HepG2 (cell line): ENCODE data around the gene ICE1. TPM values are rescaled to one million over a fixed set of nuclear protein-coding genes. Genes with fewer than 3 reads are reported as not detected.
"Not testable (repeated sequence)": the region's sequence is repeated elsewhere in the genome, so short reads cannot be mapped to it uniquely, and the experiment has no call there.

Source experiments
- ATAC-seq: fragments of 200-7000 bp; cut with Tn5 transposase; 3 replicates; pipeline ENCODE4 v1.9.1; 2020; ENCODE audit warnings: mild to moderate bottlenecking, moderate library complexity
- BruUV-seq: library from RNA; stranded (reverse); fragments of 400-500 nt; replicated peaks from 2 replicates; lab custom pipeline; 2021; lab: Mats Ljungman, UMichigan
- CTCF ChIA-PET: fragments of 300-600 bp; formaldehyde crosslinking; extraction: SDS; loops from one replicate; lab custom pipeline; 2021; ENCODE audit warnings: low total read pairs, inconsistent platforms, low intra/inter-chr PET ratio; lab: Yijun Ruan, JAX
- POLR2A ChIA-PET: fragments of 350-600 bp; sonication (Branson Sonifier 250); formaldehyde crosslinking; loops from one replicate; lab custom pipeline; 2020; ENCODE audit warnings: antibody characterized with exemption, inconsistent platforms; lab: Yijun Ruan, JAX
- DNase-seq: peaks from one replicate; pipeline ENCODE4 v3.0.0-alpha.2; 2015; ENCODE audit warnings: low spot score
- FAIRE-seq: peaks from 3 replicates; lab custom pipeline; 2011; peaks lifted over from hg19 to GRCh38; lab: Jason Lieb, UNC
- H2AFZ ChIP-seq: one replicate; pipeline ENCODE4 v1.6.1; 2011; ENCODE audit warnings: low read length, inconsistent platforms
- H3K27ac ChIP-seq: fragments of 300-600 bp; 3 replicates; pipeline ENCODE4 v1.8.0; 2011; ENCODE audit warnings: mixed run types, mild to moderate bottlenecking, mixed read lengths, low read length, inconsistent platforms; ENCODE audit not compliant: insufficient read depth; ENCODE audit errors: extremely low read length
- H3K27me3 ChIP-seq, 2 experiments: fragments of 200-600 bp in 1 of 2; 2 replicates in 1 of 2; 3 replicates in 1 of 2; pipeline versions ENCODE4 v1.6.0 to v1.8.0; 2011; ENCODE audit warnings: low read length in 2 of 2, mild to moderate bottlenecking in 2 of 2, moderate library complexity in 2 of 2, inconsistent platforms in 1 of 2; ENCODE audit not compliant: insufficient read depth in 2 of 2, control insufficient read depth in 1 of 2
- H3K36me3 ChIP-seq, 2 experiments: fragments of 200-600 bp in 1 of 2; replicated peaks in 1 of 2; 2 replicates in 1 of 2; 3 replicates in 1 of 2; pipeline versions ENCODE4 v1.5.1 to v1.8.0; 2011; ENCODE audit warnings: low read length in 2 of 2, inconsistent platforms in 1 of 2; ENCODE audit not compliant: insufficient read depth in 2 of 2, control insufficient read depth in 1 of 2
- H3K4me1 ChIP-seq: 2 replicates; pipeline ENCODE4 v1.5.1; 2012; ENCODE audit warnings: low read length, inconsistent platforms; ENCODE audit not compliant: insufficient read depth
- H3K4me2 ChIP-seq: 2 replicates; pipeline ENCODE4 v1.6.0; 2011; ENCODE audit warnings: low read depth, low read length, inconsistent platforms
- H3K4me3 ChIP-seq, 3 experiments: fragments of 200-600 bp in 1 of 3; sonication (generic), shearing (Covaris generic) in 1 of 3; replicated peaks in 1 of 3; 2 replicates each; pipeline ENCODE4 v1.5.1; 2011 to 2016; ENCODE audit warnings: low read length in 3 of 3, inconsistent platforms in 2 of 3, low read depth in 2 of 3, mild to moderate bottlenecking in 2 of 3, control low read depth in 1 of 3, mixed read lengths in 1 of 3; ENCODE audit not compliant: insufficient read depth in 1 of 3
- H3K79me2 ChIP-seq: one replicate; pipeline ENCODE4 v1.6.1; 2011; ENCODE audit warnings: low read length, inconsistent platforms; ENCODE audit not compliant: insufficient read depth
- H3K9ac ChIP-seq: 2 replicates; pipeline ENCODE4 v1.6.0; 2011; ENCODE audit warnings: mild to moderate bottlenecking, low read depth, low read length, inconsistent platforms; ENCODE audit not compliant: insufficient read depth
- H3K9me3 ChIP-seq: 2 replicates; pipeline ENCODE4 v1.5.1; 2012; ENCODE audit warnings: mild to moderate bottlenecking, low read length
- H4K20me1 ChIP-seq: 2 replicates; pipeline ENCODE4 v1.6.0; 2011; ENCODE audit warnings: inconsistent platforms, mild to moderate bottlenecking, low read length, moderate library complexity; ENCODE audit not compliant: insufficient read depth
- FOSL2 ChIP-seq: sonication (generic); formaldehyde crosslinking; IDR thresholded peaks from 2 replicates; pipeline ENCODE4 v1.4.0; 2020; ENCODE audit warnings: missing genetic modification reagents
- HOXA5 ChIP-seq: sonication (generic); formaldehyde crosslinking; IDR thresholded peaks from 2 replicates; pipeline ENCODE4 v1.4.0; 2020; ENCODE audit warnings: missing genetic modification reagents
- MED1 ChIP-seq: sonication (generic); formaldehyde crosslinking; IDR thresholded peaks from 2 replicates; pipeline ENCODE4 v1.4.0; 2020; ENCODE audit warnings: missing genetic modification reagents
- RAD21 ChIP-seq: fragments of 450-650 bp; formaldehyde crosslinking; IDR thresholded peaks from 2 replicates; pipeline ENCODE4 v1.5.0; 2020; ENCODE audit warnings: mild to moderate bottlenecking
- SALL1 ChIP-seq: sonication (generic); formaldehyde crosslinking; IDR thresholded peaks from 2 replicates; pipeline ENCODE4 v1.8.0; 2022; ENCODE audit warnings: mild to moderate bottlenecking, missing genetic modification reagents
- SMC3 ChIP-seq: IDR thresholded peaks from 2 replicates; pipeline ENCODE4 v1.6.1; 2011; ENCODE audit warnings: low read length, improper control_type of control experiment
- STAG1 ChIP-seq: sonication (generic); formaldehyde crosslinking; IDR thresholded peaks from 2 replicates; pipeline ENCODE4 v1.4.0; 2020; ENCODE audit warnings: missing genetic modification reagents
- ZNF317 ChIP-seq: sonication (generic); formaldehyde crosslinking; IDR thresholded peaks from 2 replicates; pipeline ENCODE4 v1.5.0; 2020; ENCODE audit warnings: mild to moderate bottlenecking, missing genetic modification reagents
- ZNF331 ChIP-seq: sonication (generic); formaldehyde crosslinking; IDR thresholded peaks from 2 replicates; pipeline ENCODE4 v1.4.0; 2020; ENCODE audit warnings: missing genetic modification reagents
- WGBS: methylation state at CpG from one replicate; pipeline ENCODE4 v1.1.6; 2017; ENCODE audit warnings: low lambda C conversion rate; 5-methylcytosine and 5-hydroxymethylcytosine counted together
- in situ Hi-C: cut with HindIII; loops from 2 replicates; pipeline ENCODE4 v1.10.0; 2017; ENCODE audit warnings: low pct_unique_long_range_greater_than_20kb; ENCODE audit not compliant: extremely low pct_ligation_motif_present
- intact Hi-C: fragments of 100-400 bp; cut with micrococcal nuclease; formaldehyde crosslinking; loops from one replicate; pipeline ENCODE4 v1.10.0; 2022; ENCODE audit not compliant: unreplicated experiment
- polyA plus RNA-seq, 8 experiments: library from polyadenylated mRNA; depleted of rRNA in 3 of 8; stranded (reverse) in 7 of 8; unstranded in 1 of 8; fragments of >200 nt; fragmentation: Illumina TruSeq in 4 of 8; extraction: Trizol in 4 of 8; gene quantifications; 2 replicates each; pipeline versions ENCODE4 v1.2.1 to v1.2.3, GENCODE V29; 2011 to 2016; ENCODE audit warnings: low read depth in 4 of 8, missing spikeins in 1 of 8, mixed read lengths in 1 of 8; ENCODE audit not compliant: insufficient read depth in 1 of 8
- total RNA-seq, 5 experiments: library from RNA; depleted of rRNA; stranded (reverse); fragments of >200 nt; fragmentation: Illumina TruSeq; extraction: Trizol; gene quantifications; 2 replicates each; pipeline ENCODE4 v1.2.3, GENCODE V29; 2016; ENCODE audit warnings: low read depth in 1 of 5
- TF ChIP-seq, protein P1 (sequence below): sonication (generic); formaldehyde crosslinking; IDR thresholded peaks from 2 replicates; pipeline ENCODE4 v1.5.0; 2020; ENCODE audit warnings: mild to moderate bottlenecking, missing genetic modification reagents, moderate library complexity

Gene ICE1
- total and polyA plus RNA-seq, 2 of the 13 experiments (the other 11 are each of a cell fraction or from before 2014, with no cell fraction given), result 9.1 to 27.6 TPM

DNA sequence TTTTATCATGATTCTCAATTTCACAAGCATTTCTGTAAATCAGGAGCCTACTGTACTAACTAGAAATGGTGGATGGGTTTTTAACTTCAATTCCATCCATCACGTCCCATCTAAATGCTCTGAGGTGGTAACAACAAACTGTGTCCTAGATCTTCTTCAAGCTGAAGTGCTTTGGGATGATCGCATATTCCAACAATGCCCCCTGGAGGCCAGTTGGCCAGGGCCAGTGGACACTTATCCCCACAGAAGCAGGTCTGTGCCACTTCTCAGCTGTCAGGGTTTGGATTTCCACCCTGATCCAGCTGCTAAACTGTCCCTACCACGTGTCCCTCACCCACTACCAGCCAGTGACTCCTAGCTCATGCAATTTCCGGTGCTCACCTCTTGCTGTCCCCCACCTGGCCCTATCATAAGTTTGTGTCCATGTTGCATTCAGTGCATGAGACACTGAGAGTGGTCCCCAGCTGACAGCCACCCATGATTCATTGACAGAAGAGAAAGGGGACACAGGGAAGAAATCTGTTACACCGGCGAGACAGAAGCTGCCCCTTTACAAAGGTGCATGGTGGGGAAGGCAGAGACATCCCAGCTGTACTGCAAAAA lies 28.0 kb upstream of the ICE1 start:
- intact Hi-C loops, result loop anchor here (10.0 kb wide), 1 partner anchor 100 kb away; no protein-coding TSS in a partner anchor
- in situ Hi-C loops, BruUV-seq, H3K4me2 ChIP-seq, POLR2A ChIA-PET, H4K20me1 ChIP-seq, H3K4me1 ChIP-seq, H2AFZ ChIP-seq, H3K9me3 ChIP-seq, H3K27ac ChIP-seq, H3K36me3 ChIP-seq, H3K9ac ChIP-seq, H3K4me3 ChIP-seq, H3K27me3 ChIP-seq, H3K79me2 ChIP-seq: not testable (repeated sequence)
- CTCF ChIA-PET, result interaction anchor here (1.3 to 2.1 kb wide), 2 partner anchors 54 to 253 kb away, joined by 5 to 17 read pairs; partner anchors contain the start of gene ADAMTS16
- DNase-seq (peak; percentile 55), FAIRE-seq (peak; percentile 80), ATAC-seq (peak; percentile 96)
- TF ChIP-seq, protein P1, sequence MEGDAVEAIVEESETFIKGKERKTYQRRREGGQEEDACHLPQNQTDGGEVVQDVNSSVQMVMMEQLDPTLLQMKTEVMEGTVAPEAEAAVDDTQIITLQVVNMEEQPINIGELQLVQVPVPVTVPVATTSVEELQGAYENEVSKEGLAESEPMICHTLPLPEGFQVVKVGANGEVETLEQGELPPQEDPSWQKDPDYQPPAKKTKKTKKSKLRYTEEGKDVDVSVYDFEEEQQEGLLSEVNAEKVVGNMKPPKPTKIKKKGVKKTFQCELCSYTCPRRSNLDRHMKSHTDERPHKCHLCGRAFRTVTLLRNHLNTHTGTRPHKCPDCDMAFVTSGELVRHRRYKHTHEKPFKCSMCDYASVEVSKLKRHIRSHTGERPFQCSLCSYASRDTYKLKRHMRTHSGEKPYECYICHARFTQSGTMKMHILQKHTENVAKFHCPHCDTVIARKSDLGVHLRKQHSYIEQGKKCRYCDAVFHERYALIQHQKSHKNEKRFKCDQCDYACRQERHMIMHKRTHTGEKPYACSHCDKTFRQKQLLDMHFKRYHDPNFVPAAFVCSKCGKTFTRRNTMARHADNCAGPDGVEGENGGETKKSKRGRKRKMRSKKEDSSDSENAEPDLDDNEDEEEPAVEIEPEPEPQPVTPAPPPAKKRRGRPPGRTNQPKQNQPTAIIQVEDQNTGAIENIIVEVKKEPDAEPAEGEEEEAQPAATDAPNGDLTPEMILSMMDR (CRISPR knock-in tag), result peak; percentile 85
- 0 out of 2 replicates have a peak, but pooled peaks have one; percentile 10 for TF ChIP-seq MED1 (CRISPR knock-in tag)
- peak; percentile 96 for TF ChIP-seq STAG1 (CRISPR knock-in tag)
- peak; percentile 30; the same call in 1 of the 2 replicates for TF ChIP-seq FOSL2
- TF ChIP-seq RAD21 (CRISPR knock-in tag), result peak; percentile 86
- peak; percentile 95 for TF ChIP-seq SMC3
- TF ChIP-seq ZNF317 (CRISPR knock-in tag), result 0 out of 2 replicates have a peak, but pooled peaks have one; percentile 34
- 0 out of 2 replicates have a peak, but pooled peaks have one; percentile 32 for TF ChIP-seq ZNF331 (CRISPR knock-in tag)
- 0 out of 2 replicates have a peak, but pooled peaks have one; percentile 37 for TF ChIP-seq HOXA5 (CRISPR knock-in tag)
- TF ChIP-seq SALL1 (CRISPR knock-in tag), result peak; percentile 30; the same call in 1 of the 2 replicates
- 22% methylated on average over 5 of the region's 6 CpGs for WGBS

DNA sequence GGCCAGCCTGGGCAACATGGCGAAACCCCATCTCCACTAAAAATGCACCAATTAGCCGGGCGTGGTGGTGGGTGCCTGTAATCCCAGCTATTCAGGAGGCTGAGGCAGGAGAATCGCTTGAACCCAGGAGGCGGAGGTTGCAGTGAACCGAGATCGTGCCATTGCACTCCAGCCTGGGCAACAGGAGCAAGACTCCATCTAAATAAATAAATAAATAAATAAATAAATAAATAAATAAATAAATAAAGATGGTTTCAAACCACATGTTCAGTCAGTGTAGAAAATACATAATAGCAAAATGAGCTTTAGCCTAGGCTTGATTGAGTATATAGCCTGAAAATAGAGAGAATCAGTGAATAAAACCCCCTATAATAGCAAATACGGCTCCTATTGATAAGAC lies 27.4 kb upstream of the ICE1 start:
- intact Hi-C loops, result loop anchor here (10.0 kb wide), 1 partner anchor 100 kb away; no protein-coding TSS in a partner anchor
- not testable (repeated sequence) for H3K9ac ChIP-seq
- CTCF ChIA-PET, result interaction anchor here (1.3 to 2.1 kb wide), 2 partner anchors 55 to 254 kb away, joined by 5 to 17 read pairs; partner anchors contain the start of gene ADAMTS16

More for the DNA sequence above, 27.4 kb upstream of the ICE1 start:
- H3K27ac ChIP-seq, FAIRE-seq, H3K36me3 ChIP-seq, DNase-seq, H3K4me3 ChIP-seq, POLR2A ChIA-PET, BruUV-seq, H3K79me2 ChIP-seq, H3K4me2 ChIP-seq, H3K4me1 ChIP-seq, in situ Hi-C loops, H3K9me3 ChIP-seq, H4K20me1 ChIP-seq, H2AFZ ChIP-seq, ATAC-seq, H3K27me3 ChIP-seq: not testable (repeated sequence)
- 73% methylated on average over 8 of the region's 8 CpGs for WGBS
